NCI-H1105 (cell line): ENCODE results near the gene PSMD3.
A peak's percentile ranks its signal among the peaks of the same experiment; 100 is the strongest.
"Not testable (repeated sequence)": the region's sequence is repeated elsewhere in the genome, so short reads cannot be mapped to it uniquely, and the experiment has no call there.

ENCODE experiments used
- DNase-seq: peaks from one replicate; lab custom pipeline; 2025; lab: John Stamatoyannopoulos, UW

PSMD3 gene

DNA sequence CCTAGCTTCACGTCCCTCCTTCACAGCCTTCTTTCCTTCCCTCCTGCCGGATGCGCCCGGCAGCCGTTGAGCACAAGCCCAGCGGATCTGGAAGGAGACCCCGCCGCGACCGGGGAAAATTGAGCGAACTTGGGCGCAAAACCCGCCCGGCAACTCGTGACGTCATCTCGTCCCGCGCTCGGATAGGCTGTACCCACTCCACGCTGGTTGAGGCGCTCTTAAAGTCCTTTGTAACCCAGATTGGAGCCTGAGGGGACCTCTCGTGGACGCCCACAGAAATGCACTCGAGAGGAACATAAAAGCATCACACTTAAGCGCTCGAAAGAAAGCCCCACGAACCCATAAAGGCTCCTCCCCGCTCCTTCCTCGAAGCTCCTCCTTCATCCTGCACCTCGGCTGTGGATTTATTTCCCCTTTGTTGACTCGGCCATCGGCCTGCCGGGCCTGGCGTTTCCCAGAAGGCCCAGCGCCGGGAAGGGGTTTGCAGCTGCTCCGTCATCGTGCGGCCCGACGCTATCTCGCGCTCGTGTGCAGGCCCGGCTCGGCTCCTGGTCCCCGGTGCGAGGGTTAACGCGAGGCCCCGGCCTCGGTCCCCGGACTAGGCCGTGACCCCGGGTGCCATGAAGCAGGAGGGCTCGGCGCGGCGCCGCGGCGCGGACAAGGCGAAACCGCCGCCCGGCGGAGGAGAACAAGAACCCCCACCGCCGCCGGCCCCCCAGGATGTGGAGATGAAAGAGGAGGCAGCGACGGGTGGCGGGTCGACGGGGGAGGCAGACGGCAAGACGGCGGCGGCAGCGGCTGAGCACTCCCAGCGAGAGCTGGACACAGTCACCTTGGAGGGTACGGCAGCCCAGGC is at the start of gene PSMD3:
Gene PSMD3, plus strand, starts transcription at position 457 of the 856 bp plus-strand sequence. Its CDS starts 164 bp downstream, at position 621.
- DNase-seq, result peak; percentile 99

DNA sequence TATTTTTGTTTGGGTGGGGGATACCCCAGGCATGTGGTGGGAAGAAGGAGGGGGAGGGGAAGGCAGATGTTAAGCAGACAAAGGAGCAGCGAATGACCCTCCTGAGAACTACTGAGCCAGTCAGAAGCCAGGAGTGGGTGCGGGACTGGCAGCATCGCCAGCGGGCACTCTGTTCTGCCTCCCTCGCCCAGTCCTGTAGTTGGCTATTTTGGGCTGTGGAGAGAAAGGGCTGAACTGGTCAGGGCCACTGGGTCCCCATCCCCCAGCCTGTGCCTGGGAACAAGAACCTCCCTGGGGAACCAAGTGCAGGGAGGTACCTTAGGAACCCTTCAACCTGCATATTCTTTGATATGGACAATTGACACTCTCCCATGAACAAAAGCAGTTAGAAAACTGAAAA is 46.7 kb upstream of the PSMD3 start:
- no peak for DNase-seq

DNA sequence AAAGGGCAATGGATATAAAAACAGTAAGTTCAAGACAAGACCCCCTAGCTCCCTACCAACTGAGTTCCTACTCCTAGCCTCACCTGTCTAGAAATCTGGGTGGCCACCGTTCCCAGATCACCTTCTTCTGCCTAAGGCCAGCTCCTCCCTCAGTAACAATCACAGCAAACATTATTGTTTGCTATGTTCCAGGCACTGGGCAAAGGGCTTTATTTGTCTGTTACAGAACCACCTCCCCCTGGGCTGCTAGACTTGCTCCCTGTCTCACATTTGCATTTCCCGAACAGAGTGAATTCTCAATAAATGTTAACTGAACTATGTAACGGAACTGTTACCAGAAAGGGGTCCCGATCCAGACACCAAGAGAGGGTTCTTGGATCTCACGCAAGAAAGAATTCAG is 46.3 kb upstream of the PSMD3 start:
- no peak for DNase-seq

DNA sequence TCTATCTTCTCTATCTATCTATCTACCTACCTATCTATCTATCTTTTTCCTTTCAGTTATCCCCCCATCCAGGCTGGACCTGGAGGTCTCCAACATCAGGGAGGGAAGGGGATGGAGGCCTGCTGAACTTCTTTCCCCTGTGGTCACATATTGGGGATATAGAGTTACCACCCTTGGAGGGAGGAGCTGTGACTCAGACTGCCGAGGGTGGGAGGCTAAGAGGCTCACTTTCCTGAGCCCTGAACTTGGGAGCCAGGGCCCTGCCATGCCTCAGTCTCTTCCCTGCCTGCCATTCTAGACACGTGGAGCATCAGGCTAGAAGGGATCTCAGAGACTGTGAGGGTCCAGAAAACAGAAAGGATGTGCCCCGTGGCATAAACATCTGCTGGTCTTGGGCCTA is 44.7 kb upstream of the PSMD3 start:
- DNase-seq, result no peak

DNA sequence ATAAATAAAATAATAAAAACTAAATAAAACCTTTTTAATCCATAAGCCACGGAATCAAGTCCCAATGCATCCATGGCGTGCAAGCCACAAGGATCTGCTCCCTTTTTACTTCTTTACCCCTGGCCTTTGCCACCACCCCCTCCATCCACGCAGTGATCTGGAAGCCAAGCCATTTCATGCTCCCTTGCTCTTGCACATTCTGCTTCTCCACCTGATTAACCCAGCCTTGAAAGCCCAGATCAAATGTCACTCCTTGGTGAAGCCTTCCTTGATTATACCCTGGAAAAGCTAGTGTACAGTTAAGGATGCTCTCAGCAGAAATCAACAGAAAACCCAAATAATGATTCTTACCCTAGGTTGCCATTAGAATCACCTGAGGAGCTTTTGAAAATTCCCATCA is 43.2 kb upstream of the PSMD3 start:
- DNase-seq, result no peak

DNA sequence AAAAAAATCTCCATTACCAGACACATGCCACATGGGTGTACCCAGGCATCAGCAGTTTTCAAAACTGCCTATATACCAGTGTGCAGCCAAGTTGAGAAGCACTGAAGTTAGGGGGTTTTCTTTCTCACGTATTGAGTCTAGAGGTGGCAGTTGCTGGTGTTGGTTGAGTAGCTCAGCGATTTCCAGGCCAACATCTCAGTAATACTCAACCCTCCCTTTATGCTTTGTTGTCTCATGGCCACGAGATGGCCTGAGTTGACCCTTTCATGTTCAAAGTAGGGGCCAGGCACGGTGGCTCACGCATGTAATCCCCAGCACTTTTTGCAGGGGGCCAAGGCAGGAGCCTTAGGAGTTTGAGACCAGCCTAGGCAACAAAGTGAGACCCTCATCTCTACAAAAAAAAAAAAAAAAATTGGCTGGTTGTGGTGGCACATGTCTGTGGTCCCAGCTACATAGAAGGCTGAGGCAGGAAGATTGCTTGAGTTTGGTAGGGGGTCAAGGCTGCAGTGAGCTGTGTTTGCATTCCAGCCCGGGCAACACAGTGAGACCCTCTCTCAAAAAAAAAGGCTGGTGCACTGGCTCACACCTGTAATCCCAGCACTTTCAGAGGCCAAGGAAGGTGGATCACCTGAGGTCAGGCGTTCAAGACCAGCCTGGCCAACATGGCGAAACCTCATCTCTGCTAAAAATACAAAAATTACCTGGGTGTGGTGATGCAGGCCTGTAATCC is 42.3 kb upstream of the PSMD3 start:
- no peak for DNase-seq

- DNase-seq, result no peak
Measured at GRCh38 chr17:39939106-39939505, 41.5 kb upstream of the PSMD3 start.

DNA sequence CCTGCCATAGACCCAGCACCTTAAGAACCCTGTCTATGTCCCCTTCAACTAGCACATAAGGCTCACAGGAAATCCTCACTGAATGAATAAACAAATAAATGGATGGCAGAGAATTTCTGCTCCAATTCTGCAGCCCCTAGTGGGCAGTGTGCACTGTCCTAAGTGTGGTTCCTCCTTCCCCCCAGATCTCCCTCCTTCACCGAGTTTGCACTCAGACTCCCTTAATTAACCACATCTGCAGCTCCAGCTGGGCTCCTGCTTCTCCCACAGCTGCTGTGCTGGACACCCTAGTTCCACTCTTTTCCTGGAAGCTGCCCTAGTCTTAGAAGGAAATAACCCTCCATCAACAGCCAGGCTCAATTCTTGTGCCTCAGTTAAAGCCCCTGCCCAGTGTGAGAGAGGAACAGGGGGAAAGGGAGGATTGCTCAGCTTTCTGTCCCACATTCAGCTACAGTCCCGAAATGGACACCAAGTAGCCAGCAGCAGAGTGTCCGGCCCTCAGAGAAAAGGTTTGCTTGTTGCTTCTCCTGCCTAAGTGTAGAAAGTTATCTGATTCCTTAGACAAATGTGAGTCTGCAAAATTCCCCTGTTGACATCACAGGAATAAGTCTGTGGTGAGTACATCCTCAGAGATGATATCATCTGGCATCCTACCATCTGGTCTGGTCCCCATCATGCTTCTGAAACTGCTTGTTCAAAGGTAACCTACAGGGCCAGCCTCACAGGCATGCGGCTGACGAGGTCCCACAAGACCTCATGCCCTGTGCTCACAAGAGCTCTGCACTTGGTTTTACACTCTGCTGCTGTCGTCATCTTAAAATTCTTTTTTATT is 40.8 kb upstream of the PSMD3 start:
- no peak for DNase-seq

- DNase-seq, result no peak
Measured at GRCh38 chr17:39943702-39944392, 36.8 kb upstream of the PSMD3 start.

DNA sequence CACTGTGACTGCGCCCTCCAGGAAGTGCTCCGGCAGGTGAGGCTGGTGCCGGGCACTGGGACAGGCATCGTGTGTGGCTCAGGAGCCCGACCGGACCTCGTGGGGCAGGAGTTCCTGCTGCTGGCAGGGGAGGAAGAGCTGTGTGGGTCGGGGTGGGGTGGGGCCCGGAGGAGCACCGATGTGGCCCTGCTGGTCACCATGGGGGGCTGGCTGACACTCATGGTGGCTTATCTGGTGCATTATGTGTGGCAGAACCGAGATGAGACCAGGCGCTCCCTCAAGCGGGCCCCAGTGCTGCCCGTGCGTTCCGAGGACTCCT is 36.3 kb upstream of the PSMD3 start:
- no peak for DNase-seq

DNA sequence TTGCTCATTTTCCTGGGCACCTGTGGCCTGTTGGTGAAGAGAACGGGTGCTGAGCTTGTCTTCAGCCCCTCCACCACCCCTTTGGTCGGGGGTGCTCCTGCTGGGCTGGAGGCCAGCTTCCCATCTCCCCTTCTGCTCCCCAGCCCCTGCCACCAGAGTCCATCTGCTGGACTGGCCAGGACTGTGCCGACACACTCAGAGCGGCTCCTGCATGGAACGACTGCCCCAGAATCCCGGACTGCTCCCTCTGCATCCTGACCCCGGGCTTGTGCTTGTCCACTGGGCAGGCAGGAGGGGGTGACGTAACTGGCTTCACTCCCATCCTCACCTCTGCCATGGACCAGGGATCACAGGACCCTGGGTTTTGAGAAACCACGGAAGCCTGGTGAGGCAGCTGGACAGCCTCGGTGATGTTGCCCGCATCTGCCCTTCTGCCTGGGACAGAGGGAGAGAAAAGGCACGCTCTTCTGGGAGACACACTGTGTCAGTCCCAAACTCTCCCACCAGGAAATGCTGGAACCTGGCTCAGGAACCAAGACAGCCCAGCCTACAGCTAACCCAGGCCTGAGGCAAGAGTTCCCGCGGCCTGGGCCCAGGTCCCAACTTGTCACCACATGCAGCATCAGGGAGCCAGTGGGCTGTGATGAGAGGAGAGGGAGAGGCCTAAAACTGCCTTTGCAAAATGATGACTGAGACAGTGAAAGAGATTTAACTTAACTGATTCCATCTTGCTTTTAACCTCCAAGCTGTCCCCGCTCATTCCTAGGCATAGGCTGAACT is 33.9 kb upstream of the PSMD3 start:
- DNase-seq, result no peak

DNA sequence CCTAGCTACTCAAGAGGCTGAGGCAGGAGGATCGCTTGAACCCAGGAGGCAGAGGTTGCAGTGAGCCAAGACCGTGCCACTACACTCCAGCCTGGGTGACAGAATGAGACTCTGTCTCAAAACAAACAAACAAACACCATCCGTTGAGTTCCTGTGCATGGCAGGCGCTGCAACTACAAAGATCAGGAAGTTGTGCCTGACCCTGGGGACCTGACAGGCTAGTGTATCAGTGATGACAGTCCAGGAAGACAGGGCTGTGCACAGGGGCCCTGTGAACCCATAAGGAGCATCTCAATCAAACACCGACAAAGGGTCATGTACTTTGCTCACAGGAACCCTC is 32.1 kb upstream of the PSMD3 start:
- not testable (repeated sequence) for DNase-seq

GRCh38 chr17:39949028-39949427 is 31.6 kb upstream of the PSMD3 start:
- DNase-seq, result no peak

DNA sequence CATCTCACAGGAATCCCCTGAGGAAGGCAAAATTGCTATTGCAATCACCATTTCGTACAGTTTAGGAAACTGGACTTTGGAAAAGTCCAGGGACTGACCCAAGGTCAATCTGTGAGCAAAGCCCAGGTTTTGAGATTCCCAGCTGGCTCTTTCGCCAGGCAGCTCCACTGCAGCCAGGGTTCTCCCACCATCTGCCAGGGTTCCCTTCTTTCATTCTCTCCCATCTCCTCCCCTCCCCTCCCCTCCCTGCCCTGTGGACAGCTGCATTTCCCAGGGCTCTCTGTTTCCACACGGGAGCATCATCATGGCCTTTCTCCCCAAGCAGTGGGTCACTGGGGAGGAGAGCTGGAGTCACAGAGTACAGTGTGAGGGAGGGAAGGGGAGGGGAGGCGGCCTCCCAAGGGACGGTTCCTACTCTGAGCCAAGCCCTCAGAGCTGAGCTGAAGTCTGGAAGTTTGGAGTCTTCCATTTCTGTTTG is 29.7 kb upstream of the PSMD3 start:
- no peak for DNase-seq

GRCh38 chr17:39951924-39952679 is 28.5 kb upstream of the PSMD3 start:
- DNase-seq, result no peak

DNA sequence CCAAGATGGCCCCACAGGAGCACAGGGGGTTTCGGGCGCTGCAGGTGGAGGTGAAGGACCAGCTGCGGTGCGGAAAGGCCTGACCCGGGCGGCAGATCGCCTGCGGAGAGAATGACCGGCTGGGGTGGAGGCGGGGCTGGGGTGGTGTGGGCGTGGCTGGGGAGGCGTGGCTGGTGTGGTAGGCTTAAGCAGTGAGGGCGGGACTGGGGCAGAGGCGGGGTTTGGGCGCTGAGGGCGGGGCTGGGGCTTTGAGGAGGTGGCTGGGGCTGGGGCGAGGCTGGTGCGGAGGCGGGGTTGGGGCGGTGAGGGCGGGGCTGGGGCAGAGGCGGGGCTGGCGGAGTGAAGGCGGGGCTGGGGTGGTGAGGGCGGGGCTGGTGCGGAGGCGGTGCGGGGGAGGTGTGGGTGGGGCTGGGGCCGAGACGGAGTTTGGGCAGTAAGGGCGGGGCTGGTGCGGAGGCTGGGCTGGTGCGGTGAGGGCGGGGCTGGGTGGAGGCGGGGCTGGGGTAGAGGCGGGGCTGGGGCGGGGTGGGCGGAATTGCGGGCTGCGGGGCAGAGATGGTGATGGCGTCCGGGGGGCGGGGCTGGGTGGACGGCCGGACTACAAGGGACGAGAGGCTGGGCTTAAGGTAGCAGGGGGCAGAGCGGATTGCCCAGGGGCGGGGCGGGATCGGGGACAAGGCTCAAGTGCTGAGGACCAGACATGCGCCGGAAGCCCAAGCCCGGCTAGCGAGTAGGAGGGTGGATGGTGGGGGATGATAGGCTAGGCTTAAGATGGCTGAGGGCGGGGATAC is 27.7 kb upstream of the PSMD3 start:
- DNase-seq, result peak; percentile 94

DNA sequence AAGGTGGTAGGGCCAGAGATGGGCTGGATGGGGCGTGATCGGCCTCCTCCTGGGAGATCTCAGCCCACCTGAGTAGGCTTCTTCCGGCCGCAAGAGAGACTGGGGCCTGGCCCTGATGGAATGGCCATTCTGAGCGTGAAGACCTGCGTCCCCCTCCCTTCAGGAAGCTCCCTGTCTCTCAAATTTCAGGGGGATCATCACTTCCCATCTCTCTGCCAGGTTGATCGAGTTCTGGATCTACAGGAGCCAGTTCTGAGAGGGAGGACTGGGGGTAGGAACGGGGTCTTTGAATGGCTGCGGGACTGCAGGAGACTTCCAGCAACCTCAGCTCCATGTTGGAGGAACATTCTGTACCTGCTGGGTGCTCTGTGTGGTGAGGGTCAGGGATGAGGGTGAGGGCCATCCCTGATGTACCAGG is 27.1 kb upstream of the PSMD3 start:
- no peak for DNase-seq

DNA sequence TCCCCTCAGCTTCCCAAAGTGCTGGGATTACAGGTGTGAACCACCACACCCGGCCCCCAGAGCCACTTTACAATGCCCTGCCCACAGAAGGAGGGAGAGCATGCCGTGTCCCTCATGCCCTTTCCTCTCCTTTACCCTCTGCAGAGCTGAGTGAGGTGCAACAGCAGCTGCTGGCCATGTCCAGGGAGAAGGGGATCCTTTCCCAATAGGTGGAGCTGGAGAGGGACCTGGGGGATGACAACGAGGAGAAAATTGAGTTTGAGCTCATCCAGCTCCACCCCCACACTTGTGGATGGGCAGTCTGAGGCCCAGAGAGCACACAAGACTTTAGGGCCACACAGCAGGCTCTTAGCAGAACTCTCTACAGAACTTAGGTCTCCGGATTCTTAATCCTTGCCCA is 25.7 kb upstream of the PSMD3 start:
- DNase-seq, result no peak

DNA sequence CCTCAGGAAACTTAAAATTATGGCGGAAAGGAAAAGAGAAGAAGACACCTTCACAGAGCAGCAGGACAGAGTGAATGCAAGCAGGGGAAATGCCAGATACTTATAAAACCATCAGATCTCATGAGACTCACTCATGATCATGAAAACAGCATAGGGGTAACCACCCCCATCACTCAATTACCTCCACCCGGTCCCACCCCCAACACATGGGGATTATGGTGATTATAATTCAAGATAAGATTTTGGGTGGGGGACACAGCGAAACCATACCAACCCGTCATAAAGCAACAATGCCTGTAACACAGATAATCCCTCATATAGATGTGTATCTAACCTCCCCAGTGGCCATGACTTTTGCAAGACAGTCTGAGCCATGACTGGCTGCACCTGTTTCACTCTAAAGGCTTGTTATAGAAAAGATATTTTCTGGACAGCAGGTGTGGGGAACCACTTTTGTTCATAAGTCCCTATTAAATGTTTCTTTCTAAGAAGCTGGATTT is 24.8 kb upstream of the PSMD3 start:
- DNase-seq, result no peak
